Measurements from ENCODE around the gene FOXL2.

FOXL2 gene

GRCh38 chr3:138945709-138946662, 951 bp downstream of the FOXL2 start:
- no peak for DNase-seq (ENCODE audit: low read depth in 2 of 2, low spot score in 1 of 2)

- no peak for DNase-seq (ENCODE audit: low read depth in 2 of 2, low spot score in 1 of 2)
These were observed 1.8 kb downstream of the FOXL2 start for GRCh38 chr3:138944929-138945708.

GRCh38 chr3:138944654-138944928, 2.3 kb downstream of the FOXL2 start:
- DNase-seq (ENCODE audit: low read depth in 2 of 2, low spot score in 1 of 2), result no peak

- DNase-seq (ENCODE audit: low read depth in 2 of 2, low spot score in 1 of 2), result no peak
These were observed 2.9 kb downstream of the FOXL2 start for GRCh38 chr3:138943724-138944653.

GRCh38 chr3:138942861-138943623, 3.9 kb downstream of the FOXL2 start:
- no peak for DNase-seq (ENCODE audit: low read depth in 2 of 2, low spot score in 1 of 2)

- no peak for DNase-seq (ENCODE audit: low read depth in 2 of 2, low spot score in 1 of 2)
These were observed 4.7 kb downstream of the FOXL2 start for GRCh38 chr3:138942271-138942670.

GRCh38 chr3:138941259-138941885, 5.6 kb downstream of the FOXL2 start:
- DNase-seq (ENCODE audit: low read depth in 2 of 2, low spot score in 1 of 2), result no peak

- DNase-seq (ENCODE audit: low read depth in 2 of 2, low spot score in 1 of 2), result no peak
These were observed 6.5 kb downstream of the FOXL2 start for GRCh38 chr3:138940446-138940845.

GRCh38 chr3:138939561-138940241, 7.2 kb downstream of the FOXL2 start:
- DNase-seq (ENCODE audit: low read depth in 2 of 2, low spot score in 1 of 2), result no peak

GRCh38 chr3:138938877-138939560, 7.9 kb downstream of the FOXL2 start:
- DNase-seq (ENCODE audit: low read depth in 2 of 2, low spot score in 1 of 2), result no peak

GRCh38 chr3:138938056-138938876, 8.7 kb downstream of the FOXL2 start:
- DNase-seq (ENCODE audit: low read depth in 2 of 2, low spot score in 1 of 2), result no peak

GRCh38 chr3:138937690-138938055, 9.3 kb downstream of the FOXL2 start:
- no peak for DNase-seq (ENCODE audit: low read depth in 2 of 2, low spot score in 1 of 2)

GRCh38 chr3:138936741-138937689, 9.9 kb downstream of the FOXL2 start:
- no peak for DNase-seq (ENCODE audit: low read depth in 2 of 2, low spot score in 1 of 2)

- peak; percentile 29 to 37 for DNase-seq (ENCODE audit: low read depth in 2 of 2, low spot score in 1 of 2)
These were observed 10.8 kb downstream of the FOXL2 start for GRCh38 chr3:138935863-138936740.

- DNase-seq (ENCODE audit: low read depth in 2 of 2, low spot score in 1 of 2), result no peak
These were observed 11.5 kb downstream of the FOXL2 start for GRCh38 chr3:138935505-138935862.
